Heart right ventricle (tissue), 16 donors: ENCODE data around the gene GCC2. TPM values are rescaled to one million over a fixed set of nuclear protein-coding genes. Genes with fewer than 3 reads are reported as not detected.
"Not testable (repeated sequence)": the region's sequence is repeated elsewhere in the genome, so short reads cannot be mapped to it uniquely, and the experiment has no call there.

Source experiments
- ATAC-seq, 8 donors: fragments of 200-7000 bp; cut with Tn5 transposase; one replicate each; pipeline ENCODE4 v1.9.1; 2020; ENCODE audit warnings: mild to moderate bottlenecking in 8 of 8, moderate library complexity in 8 of 8, moderate number of reproducible peaks in 1 of 8
- DNase-seq, 2 donors: peaks; one replicate each; pipeline ENCODE4 v3.0.0-alpha.2; 2020
- H3K27ac ChIP-seq, 10 donors: fragments of 200-600 bp; sonication (generic) in 2 of 10; one replicate each; pipeline versions ENCODE4 v1.5.0 to v1.8.0; 2020 to 2022; ENCODE audit warnings: mild to moderate bottlenecking in 3 of 10
- H3K27me3 ChIP-seq, 7 donors: fragments of 200-600 bp; one replicate each; pipeline ENCODE4 v1.8.0; 2021 to 2022; ENCODE audit warnings: mild to moderate bottlenecking in 2 of 7
- H3K36me3 ChIP-seq, 9 donors: fragments of 200-600 bp; sonication (generic) in 1 of 9; one replicate each; pipeline versions ENCODE4 v1.5.0 to v1.8.0; 2020 to 2022; ENCODE audit warnings: mild to moderate bottlenecking in 2 of 9
- H3K4me1 ChIP-seq, 9 donors: fragments of 200-600 bp; sonication (generic) in 1 of 9; one replicate each; pipeline versions ENCODE4 v1.5.0 to v1.8.0; 2020 to 2022; ENCODE audit warnings: mild to moderate bottlenecking in 4 of 9
- H3K4me3 ChIP-seq, 10 donors: fragments of 200-600 bp; sonication (generic) in 2 of 10; one replicate each; pipeline versions ENCODE4 v1.5.0 to v1.8.0; 2020 to 2022; ENCODE audit warnings: mild to moderate bottlenecking in 7 of 10, moderate library complexity in 2 of 10
- H3K9me3 ChIP-seq, 11 donors: fragments of 200-600 bp in 10 of 11; sonication (generic) in 2 of 11; one replicate each; pipeline versions ENCODE4 v1.5.0 to v1.8.0; 2013 to 2022; ENCODE audit warnings: mild to moderate bottlenecking in 2 of 11, control low read depth in 1 of 11, moderate library complexity in 1 of 11
- WGBS, 2 donors: extraction: QIAGEN DNeasy Blood & Tissue Kit; methylation state at CpG; one replicate each; pipeline ENCODE4 v1.1.7; 2013; ENCODE audit warnings: inconsistent platforms in 1 of 2; 5-methylcytosine and 5-hydroxymethylcytosine counted together
- intact Hi-C, 10 donors: fragments of 100-400 bp; cut with DNase I; formaldehyde crosslinking; loops; one replicate each; pipeline versions ENCODE4 v1.11.1 to v1.14.2; 2022
- polyA plus RNA-seq, 2 donors: library from polyadenylated mRNA; stranded (reverse); fragments of 200-250 nt; gene quantifications; one replicate each; pipeline ENCODE4 v1.2.3, GENCODE V29; 2013
- total RNA-seq, 10 donors: library from RNA; stranded (reverse); fragmentation: NEBNext Ultra II Directional in 3 of 10; extraction: Animal tissue kit (Norgen Biotek cat#: 25700) in 3 of 10; gene quantifications; one replicate each; pipeline versions ENCODE4 v1.2.1 to v1.2.4, GENCODE V29; 2021 to 2023
- TF ChIP-seq, protein P1 (sequence below), 9 donors: fragments of 200-600 bp; sonication (generic) in 2 of 9; IDR thresholded peaks; one replicate each; pipeline versions ENCODE4 v1.5.0 to v1.8.0; 2021 to 2022; ENCODE audit warnings: antibody characterized with exemption in 9 of 9, mild to moderate bottlenecking in 5 of 9, moderate library complexity in 1 of 9
- donor health status: Arrhythmogenic right ventricular cardiomyopathy.
- donor health status: ischemic (EF 13 %, LVEDD 7.1; RV severe dilation, severe dysfunction).
- donor health status: healthy with polysubstance abuse.
- donor health status: DM: no; HTN: yes; CAD: no.
- donor health status: DM: no; HTN: no; CAD: no.
- donor health status: ischemic (EF 25% LVEDD 6.9; RV normal size, moderate dysfunction).
- donor health status: ischemic (EF 25% LVEDD 5.7; RV mildly dilated, moderate dysfunction).
- donor health status: healthy.
- donor health status: DM: yes; HTN: yes; CAD: no.
- donor health status: Ischemic cardiomyopathy.
- donor health status: ischemic (EF 35%, LVEDD 5.7; RV mildly dilated, moderate dysfunction).
- donor health status: nonischemic (EF 11% LVEDD 7.7; RV severe dilation, severe dysfunction).
- donor health status: DM: yes; HTN: yes; CAD: no.
- donor health status: PGD.
- donor health status: ischemic (EF 29% LVEDD 5.4; RV normal size, mild dysfunction).
- donor health status: nonischemic (EF 23%, LVEDD 6.1; RV moderate dilation, normal function).

The GCC2 gene
- total and polyA plus RNA-seq, 12 donors, result 4.1 to 31.8 (median 26.5) TPM

DNA sequence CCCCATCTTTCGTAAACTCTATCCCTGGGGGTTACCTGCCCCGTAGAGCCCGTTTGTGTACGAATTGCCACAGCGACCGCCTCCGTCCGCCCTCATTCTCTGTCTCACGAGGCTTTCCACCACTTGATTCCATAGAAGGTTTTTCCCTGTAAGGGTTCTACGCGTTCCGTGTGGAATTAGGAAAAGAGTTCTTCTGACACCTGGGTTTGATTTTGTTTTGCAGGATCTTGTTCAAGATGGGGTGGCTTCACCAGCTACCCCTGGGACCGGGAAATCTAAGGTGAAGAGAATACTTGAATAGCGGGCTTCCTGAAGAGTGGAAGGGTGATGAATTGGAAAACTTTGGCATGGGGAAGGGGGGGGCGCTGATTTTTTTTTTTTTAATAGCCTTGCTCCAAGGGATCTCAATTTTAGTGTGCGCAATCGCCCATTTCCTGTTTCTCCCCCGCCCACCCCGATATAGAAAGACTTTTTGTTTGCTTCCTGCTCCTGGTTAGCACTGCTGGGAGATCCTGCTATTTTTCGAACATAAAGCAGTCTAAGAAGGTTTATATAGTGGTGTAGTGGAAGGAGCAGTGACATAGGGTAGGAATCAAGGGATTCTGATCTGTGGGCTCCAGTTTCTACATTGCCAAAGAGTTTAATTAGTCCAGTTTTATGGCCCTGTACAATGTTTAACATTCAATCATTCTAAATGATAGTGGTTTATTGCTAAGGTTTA lies 564 bp downstream of the GCC2 start:
- Histone ChIP-seq H3K36me3 (peaks cover 0 to 43% (median 28%) of the 10 kb centered on the region in 9 donors), H3K27me3 (no peaks in the 10 kb centered on the region), H3K9me3 (no peaks in the 10 kb centered on the region), H3K4me3 (peak overlapping the region; percentile 55 to 96 (median 78)), H3K4me1 (peaks cover 0 to 22% (median 16%) of the 10 kb centered on the region in 9 donors), H3K27ac (peak overlapping the region; percentile 39 to 94 (median 86))
- TF ChIP-seq, protein P1, sequence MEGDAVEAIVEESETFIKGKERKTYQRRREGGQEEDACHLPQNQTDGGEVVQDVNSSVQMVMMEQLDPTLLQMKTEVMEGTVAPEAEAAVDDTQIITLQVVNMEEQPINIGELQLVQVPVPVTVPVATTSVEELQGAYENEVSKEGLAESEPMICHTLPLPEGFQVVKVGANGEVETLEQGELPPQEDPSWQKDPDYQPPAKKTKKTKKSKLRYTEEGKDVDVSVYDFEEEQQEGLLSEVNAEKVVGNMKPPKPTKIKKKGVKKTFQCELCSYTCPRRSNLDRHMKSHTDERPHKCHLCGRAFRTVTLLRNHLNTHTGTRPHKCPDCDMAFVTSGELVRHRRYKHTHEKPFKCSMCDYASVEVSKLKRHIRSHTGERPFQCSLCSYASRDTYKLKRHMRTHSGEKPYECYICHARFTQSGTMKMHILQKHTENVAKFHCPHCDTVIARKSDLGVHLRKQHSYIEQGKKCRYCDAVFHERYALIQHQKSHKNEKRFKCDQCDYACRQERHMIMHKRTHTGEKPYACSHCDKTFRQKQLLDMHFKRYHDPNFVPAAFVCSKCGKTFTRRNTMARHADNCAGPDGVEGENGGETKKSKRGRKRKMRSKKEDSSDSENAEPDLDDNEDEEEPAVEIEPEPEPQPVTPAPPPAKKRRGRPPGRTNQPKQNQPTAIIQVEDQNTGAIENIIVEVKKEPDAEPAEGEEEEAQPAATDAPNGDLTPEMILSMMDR (IDR thresholded peaks at IDR 0.05), result no peak
- peak in 6 of 8 donors; percentile 18 to 66 (median 30) for ATAC-seq
- intact Hi-C loops, result loop anchor here in 3 of 10 donors (10.0 kb wide), 1 partner anchor 135 kb away; no protein-coding TSS in a partner anchor
- DNase-seq, result peak in 1 of 2 donors; percentile 12
- WGBS, 2 donors, result 1% methylated on average over 20 of the region's 20 CpGs

DNA sequence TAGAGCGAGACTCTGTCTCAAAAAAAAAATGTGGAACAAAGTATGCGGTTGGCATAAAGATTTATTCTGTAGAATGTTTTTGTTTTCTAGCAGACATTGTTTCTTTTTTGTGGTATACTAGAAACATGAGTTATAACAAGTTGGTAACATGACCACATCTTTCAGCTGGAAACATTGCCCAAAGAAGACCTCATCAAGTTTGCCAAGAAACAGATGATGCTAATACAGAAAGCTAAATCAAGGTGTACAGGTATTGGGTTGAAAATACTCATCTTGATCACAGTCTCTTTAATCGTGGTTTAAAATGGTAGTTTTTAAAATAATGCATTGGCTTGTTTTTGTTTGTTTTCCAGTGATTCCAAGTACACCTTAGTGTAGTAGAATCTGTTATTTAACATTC lies 1.9 kb downstream of the GCC2 start:
- no peak for ATAC-seq
- no peak for DNase-seq
- intact Hi-C loops, result loop anchor here in 2 of 10 donors (10.0 kb wide), 1 partner anchor 134 kb away; no protein-coding TSS in a partner anchor
- Histone ChIP-seq H3K27me3 (no peaks in the 10 kb centered on the region), H3K36me3 (peaks cover 0 to 56% (median 34%) of the 10 kb centered on the region in 9 donors), H3K4me1 (peaks cover 0 to 22% (median 16%) of the 10 kb centered on the region in 9 donors), H3K27ac (no peak overlapping the region), H3K9me3 (no peaks in the 10 kb centered on the region), H3K4me3 (no peak overlapping the region)
- WGBS, 2 donors, result 91 to 92% methylated on average over 3 of the region's 3 CpGs
- TF ChIP-seq, protein P1 (IDR thresholded peaks at IDR 0.05), result no peak

DNA sequence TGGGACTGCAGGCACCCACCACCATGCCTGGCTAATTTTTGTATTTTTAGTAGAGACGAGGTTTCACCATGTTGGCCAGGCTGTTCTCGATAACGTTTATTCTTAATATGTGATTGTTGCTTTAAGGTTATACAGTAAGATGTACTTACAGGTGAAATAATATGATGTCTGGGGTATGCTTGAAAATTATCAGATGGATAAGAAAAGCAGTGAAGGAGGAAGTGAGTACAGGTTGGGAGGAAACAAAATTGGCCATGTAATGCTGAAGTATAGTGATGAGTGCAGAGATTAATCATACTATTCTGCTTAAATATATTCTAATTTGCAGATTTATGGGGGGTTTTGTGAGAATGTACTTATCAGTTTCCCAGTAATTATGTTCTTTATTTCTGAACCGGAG lies 3.0 kb downstream of the GCC2 start:
- Histone ChIP-seq H3K27ac (no peak overlapping the region), H3K27me3 (no peaks in the 10 kb centered on the region), H3K9me3 (peaks cover 0 to 1% (median 0%) of the 10 kb centered on the region in 11 donors), H3K4me1 (peaks cover 0 to 22% (median 16%) of the 10 kb centered on the region in 9 donors), H3K36me3 (peaks cover 0 to 67% (median 40%) of the 10 kb centered on the region in 9 donors), H3K4me3 (no peak overlapping the region)
- TF ChIP-seq, protein P1 (IDR thresholded peaks at IDR 0.05), result no peak
- DNase-seq (no peak), ATAC-seq (no peak)
- WGBS, 2 donors, result 83 to 95% methylated on average over 4 of the region's 4 CpGs
- intact Hi-C loops, result loop anchor here in 2 of 10 donors (10.0 kb wide), 1 partner anchor 133 kb away; no protein-coding TSS in a partner anchor

DNA sequence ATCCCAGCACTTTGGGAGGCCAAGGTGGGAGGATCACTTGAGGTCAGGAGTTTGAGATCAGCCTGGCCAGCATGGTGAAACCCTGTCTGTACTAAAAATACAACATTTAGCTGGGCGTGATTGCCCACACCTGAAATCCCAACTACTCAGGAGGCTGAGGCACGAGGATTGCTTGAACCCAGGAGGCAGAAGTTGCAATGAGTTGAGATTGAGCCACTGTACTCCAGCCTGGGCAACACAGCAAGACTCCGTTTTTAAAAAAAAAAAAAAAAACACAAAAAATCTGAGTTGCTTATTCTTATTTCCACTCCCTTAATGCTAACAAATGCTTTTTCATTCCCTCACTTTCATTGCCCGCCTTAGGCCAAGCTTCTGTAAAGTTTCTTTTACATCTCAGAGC lies 4.5 kb downstream of the GCC2 start:
- 97 to 98% methylated on average over 4 of the region's 4 CpGs for WGBS, 2 donors
- peaks cover 0 to 82% (median 46%) of the 10 kb centered on the region in 9 donors for H3K36me3 ChIP-seq
- intact Hi-C loops, result loop anchor here in 2 of 10 donors (10.0 kb wide), 1 partner anchor 131 kb away; no protein-coding TSS in a partner anchor
- H3K9me3 ChIP-seq, result peaks cover 0 to 17% (median 10%) of the 10 kb centered on the region in 11 donors
- not testable (repeated sequence) for H3K27me3 ChIP-seq, H3K27ac ChIP-seq, ATAC-seq, H3K4me3 ChIP-seq, DNase-seq
- H3K4me1 ChIP-seq, result peaks cover 0 to 16% (median 10%) of the 10 kb centered on the region in 9 donors
